SK-N-SH (cell line): ENCODE data around the gene GPATCH2L. TPM values are rescaled to one million over a fixed set of nuclear protein-coding genes. Genes with fewer than 3 reads are reported as not detected.

Source experiments
- CTCF ChIA-PET: fragments of 300-600, 350-600 bp; formaldehyde crosslinking; extraction: SDS; loops from one replicate; lab custom pipeline; 2021; lab: Yijun Ruan, JAX
- POLR2A ChIA-PET: fragments of 350-600 bp; sonication (Branson Sonifier 250); formaldehyde crosslinking; extraction: SDS; loops from one replicate; lab custom pipeline; 2020; ENCODE audit warnings: antibody characterized with exemption, inconsistent platforms; lab: Yijun Ruan, JAX
- DNase-seq: peaks from one replicate; pipeline ENCODE4 v3.0.0; 2012
- H2AFZ ChIP-seq: fragments of 200-600 bp; sonication (generic); 2 replicates; pipeline ENCODE4 v1.8.1; 2016; ENCODE audit warnings: antibody characterized with exemption, mild to moderate bottlenecking, low read depth
- H3F3A ChIP-seq: fragments of 200-600 bp; sonication (generic); replicated peaks from 2 replicates; pipeline ENCODE3; 2016; ENCODE audit warnings: antibody characterized with exemption, mild to moderate bottlenecking; ENCODE audit not compliant: insufficient read depth
- H3K27ac ChIP-seq, 2 experiments: fragments of 200-500 bp in 1 of 2; fragments of 200-600 bp in 1 of 2; sonication (Bioruptor generic) in 1 of 2; sonication (generic), shearing (Covaris generic) in 1 of 2; 2 replicates each; pipeline versions ENCODE4 v1.5.1 to v1.6.1; 2014 to 2016; ENCODE audit warnings: low read depth in 2 of 2, inconsistent platforms in 1 of 2, low read length in 1 of 2, mild to moderate bottlenecking in 1 of 2, mixed read lengths in 1 of 2
- H3K27me3 ChIP-seq: fragments of 200-600 bp; sonication (generic), shearing (Covaris generic); 2 replicates; pipeline ENCODE4 v1.6.1; 2016; ENCODE audit warnings: mixed run types; ENCODE audit not compliant: insufficient read depth
- H3K36me3 ChIP-seq, 2 experiments: fragments of 200-500 bp in 1 of 2; fragments of 200-600 bp in 1 of 2; sonication (Bioruptor generic) in 1 of 2; sonication (generic) in 1 of 2; replicated peaks in 1 of 2; 2 replicates each; pipeline versions ENCODE3 to v1.5.1; 2014 to 2016; ENCODE audit warnings: low read length in 1 of 2, mild to moderate bottlenecking in 1 of 2; ENCODE audit not compliant: insufficient read depth in 2 of 2, control insufficient read depth in 1 of 2
- H3K4me1 ChIP-seq, 2 experiments: fragments of 200-500 bp in 1 of 2; fragments of 200-600 bp in 1 of 2; sonication (Bioruptor generic) in 1 of 2; sonication (generic), shearing (Covaris generic) in 1 of 2; 2 replicates each; pipeline versions ENCODE4 v1.5.1 to v1.6.1; 2014 to 2016; ENCODE audit warnings: low read depth in 1 of 2, low read length in 1 of 2, mixed run types in 1 of 2; ENCODE audit not compliant: insufficient read depth in 2 of 2, control insufficient read depth in 1 of 2
- H3K4me2 ChIP-seq: fragments of 200-600 bp; sonication (generic), shearing (Covaris generic); 2 replicates; pipeline ENCODE4 v1.6.1; 2017; ENCODE audit warnings: mixed run types
- H3K4me3 ChIP-seq, 2 experiments: fragments of 200-500 bp in 1 of 2; fragments of 200-600 bp in 1 of 2; sonication (Bioruptor generic) in 1 of 2; sonication (generic), shearing (Covaris generic) in 1 of 2; 2 replicates each; pipeline versions ENCODE4 v1.5.1 to v1.8.1; 2014 to 2016; ENCODE audit warnings: low read depth in 2 of 2, inconsistent platforms in 1 of 2, low read length in 1 of 2, mild to moderate bottlenecking in 1 of 2, mixed read lengths in 1 of 2, moderate library complexity in 1 of 2
- H3K79me2 ChIP-seq: fragments of 200-600 bp; sonication (generic); 2 replicates; pipeline ENCODE4 v1.8.1; 2017; ENCODE audit warnings: mild to moderate bottlenecking; ENCODE audit not compliant: insufficient read depth
- H3K9ac ChIP-seq: fragments of 200-600 bp; sonication (generic); 2 replicates; pipeline ENCODE4 v1.6.1; 2017; ENCODE audit warnings: mixed run types
- H3K9me2 ChIP-seq: fragments of 200-600 bp; sonication (generic); 2 replicates; pipeline ENCODE4 v1.6.1; 2017; ENCODE audit warnings: mixed run types
- H3K9me3 ChIP-seq: fragments of 200-600 bp; sonication (generic); 2 replicates; pipeline ENCODE4 v1.6.1; 2017; ENCODE audit warnings: mixed run types, mild to moderate bottlenecking, moderate library complexity
- H4K20me1 ChIP-seq: fragments of 200-600 bp; sonication (generic); 2 replicates; pipeline ENCODE4 v1.6.1; 2017; ENCODE audit warnings: mild to moderate bottlenecking, mixed run types; ENCODE audit not compliant: insufficient read depth
- EP300 ChIP-seq, 2 experiments: IDR thresholded peaks; 2 replicates each; pipeline versions ENCODE4 v1.4.0 to v1.6.1; 2012; ENCODE audit warnings: borderline replicate concordance in 1 of 2, low read depth in 1 of 2, low read length in 1 of 2
- FOSL2 ChIP-seq: IDR thresholded peaks from 2 replicates; pipeline ENCODE4 v1.4.0; 2012; ENCODE audit warnings: low read depth, mild to moderate bottlenecking, moderate library complexity, borderline replicate concordance
- IRF3 ChIP-seq: fragments of 150-350 bp; IDR thresholded peaks from 2 replicates; pipeline ENCODE4 v1.6.1; 2016; ENCODE audit warnings: mild to moderate bottlenecking, low read depth, low read length
- MAX ChIP-seq: IDR thresholded peaks from 2 replicates; pipeline ENCODE4 v1.4.0; 2012; ENCODE audit warnings: low read depth
- MEF2A ChIP-seq: IDR thresholded peaks from 2 replicates; pipeline ENCODE4 v1.4.0; 2012; ENCODE audit warnings: low read depth, borderline replicate concordance
- NRF1 ChIP-seq: IDR thresholded peaks from 2 replicates; pipeline ENCODE4 v1.6.1; 2012; ENCODE audit warnings: low read depth, mild to moderate bottlenecking, low read length
- PBX3 ChIP-seq: IDR thresholded peaks from 2 replicates; pipeline ENCODE4; 2012
- RCOR1 ChIP-seq: fragments of 150-350 bp; IDR thresholded peaks from 2 replicates; pipeline ENCODE4 v1.6.1; 2017; ENCODE audit warnings: antibody characterized with exemption, low read length
- TCF12 ChIP-seq: IDR thresholded peaks from 2 replicates; pipeline ENCODE4 v1.4.0; 2012
- ZBTB33 ChIP-seq: IDR thresholded peaks from 2 replicates; pipeline ENCODE4 v1.4.0; 2012; ENCODE audit warnings: low read depth, borderline replicate concordance
- WGBS: methylation state at CpG from one replicate; pipeline ENCODE4 v1.1.6; 2017; ENCODE audit warnings: low lambda C conversion rate; 5-methylcytosine and 5-hydroxymethylcytosine counted together
- polyA plus RNA-seq, 3 experiments: library from polyadenylated mRNA; depleted of rRNA; stranded (reverse); fragments of >200 nt; gene quantifications; 2 replicates each; pipeline ENCODE4 v1.2.3, GENCODE V29; 2012

Gene GPATCH2L
- polyA plus RNA-seq, 1 of the 3 experiments (the other 2 are of a cell fraction), result 17.7 TPM

- TF ChIP-seq IRF3, result no peak
- no peak for TF ChIP-seq RCOR1
Observed at GRCh38 chr14:76152333-76152681, 585 bp downstream of the GPATCH2L start (continued).

- Histone ChIP-seq H3K9me3 (no peaks in the 10 kb centered on the region), H3K27me3 (no peaks in the 10 kb centered on the region), H3K9me2 (no peaks in the 10 kb centered on the region), H3K36me3 (peaks cover 39 to 44% of the 10 kb centered on the region in 2 experiments), H3K4me3 (no peak overlapping the region), H3K9ac (no peak overlapping the region), H3K27ac (no peak overlapping the region), H4K20me1 (peaks cover 65% of the 10 kb centered on the region), H2AFZ (no peak overlapping the region)
- POLR2A ChIA-PET, result no interaction called here
- no peak for TF ChIP-seq FOSL2
- no peak for TF ChIP-seq ZBTB33
- TF ChIP-seq EP300 (IDR thresholded peaks at IDR 0.05; ENCODE audit: borderline replicate concordance in 1 of 2, low read depth in 1 of 2, low read length in 1 of 2), result no peak
- no peak for TF ChIP-seq MEF2A
- no peak for TF ChIP-seq PBX3
- no peak for TF ChIP-seq MAX
- TF ChIP-seq TCF12, result no peak
- TF ChIP-seq IRF3, result no peak
- no peak for TF ChIP-seq NRF1
- TF ChIP-seq, all 33 proteins: peak for 0
- 25% methylated on average over 1 of the region's 1 CpG for whole genome bisulfite sequencing
- peaks cover 68% of the 10 kb centered on the region for H3K79me2 ChIP-seq
- DNase-seq, result no peak
- CTCF ChIA-PET, result interaction anchor here (0.6 kb wide), 1 partner anchor 352 kb away, joined by 3 read pairs; no protein-coding TSS in a partner anchor
- H3K4me2 ChIP-seq, result peak overlapping the region; percentile 77
- no peaks in the 10 kb centered on the region for H3F3A ChIP-seq
- peaks cover 17 to 26% of the 10 kb centered on the region in 2 experiments for H3K4me1 ChIP-seq
Observed at GRCh38 chr14:76153919-76154318, 2.2 kb downstream of the GPATCH2L start.
